HEK293T (cell line): Measurements from ENCODE around the gene CDYL.

ENCODE experiments used
- CTCF ChIA-PET: fragments of 350-600 bp; formaldehyde crosslinking; extraction: SDS; loops from one replicate; lab custom pipeline; 2021; ENCODE audit warnings: antibody characterized with exemption, inconsistent platforms; lab: Yijun Ruan, JAX
- POLR2A ChIA-PET: fragments of 350-600 bp; formaldehyde crosslinking; extraction: SDS; loops from one replicate; lab custom pipeline; 2020; ENCODE audit warnings: antibody characterized with exemption, inconsistent platforms; lab: Yijun Ruan, JAX
- DNase-seq: peaks from one replicate; pipeline ENCODE4 v3.0.0; 2012; ENCODE audit warnings: mixed read lengths; ENCODE audit errors: extremely low spot score
- ARNT ChIP-seq: fragments of 450-650 bp; IDR thresholded peaks from 2 replicates; pipeline ENCODE4 v1.6.1; 2017; ENCODE audit warnings: mild to moderate bottlenecking
- BHLHE40 ChIP-seq: fragments of 450-650 bp; IDR thresholded peaks from 2 replicates; pipeline ENCODE4 v1.6.1; 2016; ENCODE audit warnings: mild to moderate bottlenecking, moderate library complexity, borderline replicate concordance
- CTBP1 ChIP-seq: fragments of 450-650 bp; IDR thresholded peaks from 2 replicates; pipeline ENCODE4 v1.6.1; 2016; ENCODE audit warnings: borderline replicate concordance
- ELF4 ChIP-seq: fragments of 450-650 bp; IDR thresholded peaks from 2 replicates; pipeline ENCODE4 v1.6.1; 2017; ENCODE audit warnings: antibody characterized with exemption
- FOXA1 ChIP-seq: fragments of 450-650 bp; IDR thresholded peaks from 2 replicates; pipeline ENCODE4 v1.6.1; 2016; ENCODE audit warnings: mild to moderate bottlenecking
- FOXK2 ChIP-seq: fragments of 450-650 bp; IDR thresholded peaks from 2 replicates; pipeline ENCODE4 v1.6.1; 2016; ENCODE audit warnings: mild to moderate bottlenecking
- FOXM1 ChIP-seq: fragments of 450-650 bp; IDR thresholded peaks from 2 replicates; pipeline ENCODE4 v1.6.1; 2017; ENCODE audit warnings: mild to moderate bottlenecking, borderline replicate concordance
- HDGF ChIP-seq: fragments of 450-650 bp; IDR thresholded peaks from 2 replicates; pipeline ENCODE4 v1.6.1; 2017; ENCODE audit warnings: antibody characterized with exemption, borderline replicate concordance
- L3MBTL2 ChIP-seq: fragments of 450-650 bp; conservative IDR thresholded peaks from 2 replicates; pipeline ENCODE4 v1.6.1; 2016; ENCODE audit warnings: mild to moderate bottlenecking
- LEF1 ChIP-seq: fragments of 450-650 bp; IDR thresholded peaks from 2 replicates; pipeline ENCODE4 v1.6.1; 2017; ENCODE audit warnings: mild to moderate bottlenecking, borderline replicate concordance
- NFRKB ChIP-seq: fragments of 450-650 bp; IDR thresholded peaks from 2 replicates; pipeline ENCODE4 v1.6.1; 2016; ENCODE audit warnings: mild to moderate bottlenecking, moderate library complexity
- PKNOX1 ChIP-seq: fragments of 450-650 bp; IDR thresholded peaks from 2 replicates; pipeline ENCODE4 v1.6.1; 2016
- SP1 ChIP-seq: fragments of 450-650 bp; IDR thresholded peaks from 2 replicates; pipeline ENCODE4 v1.6.1; 2017
- SUZ12 ChIP-seq: fragments of 450-650 bp; IDR thresholded peaks from 2 replicates; pipeline ENCODE4 v1.6.1; 2016; ENCODE audit warnings: mild to moderate bottlenecking
- TARDBP ChIP-seq: fragments of 450-650 bp; IDR thresholded peaks from 2 replicates; pipeline ENCODE4 v1.6.1; 2016
- ZNF384 ChIP-seq: fragments of 450-650 bp; IDR thresholded peaks from 2 replicates; pipeline ENCODE4 v1.6.1; 2016

CDYL gene

GRCh38 chr6:4809999-4810918 is 34.1 kb downstream of the CDYL start:
- POLR2A ChIA-PET, result no interaction called here
- CTCF ChIA-PET, result interaction anchor here (1.0 kb wide), 1 partner anchor 38 kb away, joined by 3 read pairs; no protein-coding TSS in a partner anchor

GRCh38 chr6:4812068-4812467 is 35.9 kb downstream of the CDYL start:
- ChIA-PET POLR2A (no interaction called here), CTCF (interaction anchor here (0.7 kb wide), 2 partner anchors 37 to 223 kb away, joined by 3 to 5 read pairs; no protein-coding TSS in a partner anchor)
- no peak for DNase-seq
- TF ChIP-seq NFRKB, result no peak
- TF ChIP-seq PKNOX1, result no peak
- TF ChIP-seq ELF4, result no peak
- TF ChIP-seq FOXA1, result no peak
- no peak for TF ChIP-seq SUZ12
- TF ChIP-seq LEF1, result no peak
- TF ChIP-seq ARNT, result no peak

More at GRCh38 chr6:4809999-4810918, 34.1 kb downstream of the CDYL start:
- no peak for DNase-seq
- TF ChIP-seq FOXM1 (no peak), PKNOX1 (no peak), HDGF (no peak), ZNF384 (no peak), FOXK2 (no peak), FOXA1 (no peak), BHLHE40 (no peak), SP1 (no peak), TARDBP (no peak), LEF1 (no peak), ARNT (no peak), SUZ12 (no peak), CTBP1 (no peak), ELF4 (no peak), L3MBTL2 (no peak)

GRCh38 chr6:4813055-4813454 is 36.9 kb downstream of the CDYL start:
- DNase-seq, result no peak
- POLR2A ChIA-PET, result no interaction called here
- TF ChIP-seq ARNT (no peak), ZNF384 (no peak), FOXA1 (no peak), ELF4 (no peak), TARDBP (no peak), FOXM1 (no peak), CTBP1 (no peak), PKNOX1 (no peak), L3MBTL2 (no peak), FOXK2 (no peak), LEF1 (no peak), SUZ12 (no peak), BHLHE40 (no peak), NFRKB (no peak), SP1 (no peak), HDGF (no peak)
- CTCF ChIA-PET, result no interaction called here

- ChIA-PET CTCF (no interaction called here), POLR2A (no interaction called here)
- DNase-seq, result no peak
- TF ChIP-seq LEF1 (no peak), ZNF384 (no peak), NFRKB (no peak), ELF4 (no peak), ARNT (no peak), L3MBTL2 (no peak), CTBP1 (no peak), HDGF (no peak), FOXK2 (no peak), FOXA1 (no peak), BHLHE40 (no peak), PKNOX1 (no peak)
Observed at GRCh38 chr6:4814212-4814611, 38.0 kb downstream of the CDYL start.

GRCh38 chr6:4814987-4815386 is 38.8 kb downstream of the CDYL start:
- ChIA-PET POLR2A (no interaction called here), CTCF (no interaction called here)
- TF ChIP-seq BHLHE40 (no peak), SP1 (no peak), TARDBP (no peak), NFRKB (no peak), L3MBTL2 (no peak), FOXM1 (no peak), ARNT (no peak), LEF1 (no peak), CTBP1 (no peak), PKNOX1 (no peak)
- no peak for DNase-seq
